Measurements from ENCODE around the gene WRNIP1.

Gene WRNIP1

DNA sequence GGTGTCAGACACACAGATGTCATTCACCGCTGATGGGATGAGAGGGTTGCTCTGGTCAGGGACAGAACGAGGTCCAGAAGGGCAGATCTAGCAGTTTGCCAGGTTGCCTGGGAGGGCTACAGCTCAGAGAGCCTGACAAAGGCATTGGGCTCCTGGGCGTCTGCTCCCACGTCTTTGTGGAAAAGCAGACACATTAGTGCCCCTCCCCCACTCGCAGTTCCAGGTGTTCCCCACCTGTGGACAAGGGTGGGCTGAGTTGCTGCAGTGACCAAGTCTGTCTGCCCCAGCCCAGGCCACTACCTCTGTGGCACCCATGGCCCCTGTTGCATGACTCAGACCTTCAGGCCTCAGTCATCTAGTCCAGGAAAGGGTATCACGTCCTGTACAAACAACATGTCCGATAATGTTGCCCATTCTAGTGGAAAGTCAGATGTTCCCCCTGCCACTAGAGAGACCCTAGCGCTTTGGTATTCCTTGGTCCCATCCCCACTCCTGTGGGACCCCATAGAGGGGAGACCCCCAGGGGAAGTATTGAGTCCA is 37.4 kb downstream of the WRNIP1 start:
- TF ChIP-seq TAF1 (IDR thresholded peaks at IDR 0.05; ENCODE audit: borderline replicate concordance, insufficient read depth, low read length) (no peak), REST (IDR thresholded peaks at IDR 0.05; ENCODE audit: insufficient read depth in 1 of 2, low read depth in 2 of 2, low read length in 2 of 2) (no peak), FOXP2 (optimal IDR thresholded peaks at IDR 0.05; ENCODE audit: borderline replicate concordance, extremely low read depth, extremely low read length, insufficient read depth) (no peak), SIN3A (IDR thresholded peaks at IDR 0.05; ENCODE audit: borderline replicate concordance, insufficient read depth, low read length) (no peak), POLR2AphosphoS5 (IDR thresholded peaks at IDR 0.05; ENCODE audit: low read depth, low read length) (no peak)

DNA sequence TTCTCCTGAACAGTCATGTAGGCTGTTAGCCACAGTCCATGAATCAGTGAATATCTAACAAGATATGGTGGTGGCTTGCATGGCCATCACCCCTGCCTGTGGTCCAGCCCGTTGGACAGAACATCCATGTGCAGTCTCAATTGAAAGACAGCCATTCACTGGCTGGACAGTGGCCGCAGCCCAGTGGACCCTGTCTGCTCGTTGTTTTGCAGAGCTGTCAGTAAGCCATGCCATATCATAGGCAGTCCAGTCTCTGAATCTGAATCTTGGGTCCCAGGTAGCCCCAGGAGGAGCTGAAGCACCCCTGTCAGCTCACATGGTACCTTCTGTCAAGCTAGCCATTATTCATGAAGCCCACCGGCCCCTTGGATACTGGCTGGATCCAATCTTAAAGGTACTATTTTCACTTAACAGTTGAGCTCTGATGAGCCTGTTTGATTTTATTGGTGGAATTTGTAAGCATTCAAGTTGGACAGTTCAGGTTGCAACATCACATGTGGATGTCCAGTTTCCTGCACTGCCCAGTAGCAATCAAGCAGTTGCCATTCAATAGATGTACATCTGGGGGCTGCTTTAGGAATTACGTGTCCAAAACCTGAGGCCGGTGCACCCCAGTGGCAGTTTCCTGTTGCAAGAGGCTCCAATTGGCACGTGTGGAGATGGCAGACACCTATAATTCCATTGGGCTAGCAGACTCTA is 38.7 kb downstream of the WRNIP1 start:
- TF ChIP-seq FOXP2 (optimal IDR thresholded peaks at IDR 0.05; ENCODE audit: borderline replicate concordance, extremely low read depth, extremely low read length, insufficient read depth) (no peak), REST (IDR thresholded peaks at IDR 0.05; ENCODE audit: insufficient read depth in 1 of 2, low read depth in 2 of 2, low read length in 2 of 2) (no peak), SIN3A (IDR thresholded peaks at IDR 0.05; ENCODE audit: borderline replicate concordance, insufficient read depth, low read length) (no peak), POLR2AphosphoS5 (IDR thresholded peaks at IDR 0.05; ENCODE audit: low read depth, low read length) (no peak), TAF1 (IDR thresholded peaks at IDR 0.05; ENCODE audit: borderline replicate concordance, insufficient read depth, low read length) (no peak)

DNA sequence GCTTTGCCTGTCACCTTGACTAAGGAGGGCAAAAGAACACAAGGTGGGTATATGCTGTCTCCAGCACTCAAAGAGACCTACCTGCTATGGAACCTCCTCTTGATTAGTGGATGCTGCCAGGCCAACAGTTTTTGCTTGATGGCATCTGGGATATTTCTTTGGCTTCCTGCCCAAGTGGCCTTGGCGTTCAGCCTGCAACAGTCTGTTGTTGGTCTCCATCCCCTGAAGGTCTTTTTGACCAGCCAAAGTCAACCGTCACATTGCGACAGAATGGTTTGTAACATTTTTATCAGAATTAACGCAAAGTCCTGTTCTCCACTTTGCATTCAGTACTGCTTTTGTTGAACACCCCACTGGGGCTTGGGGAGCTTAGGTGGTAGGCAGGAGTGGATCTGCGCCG is 39.3 kb downstream of the WRNIP1 start:
- no peak for TF ChIP-seq TAF1 (IDR thresholded peaks at IDR 0.05; ENCODE audit: borderline replicate concordance, insufficient read depth, low read length)
- TF ChIP-seq POLR2AphosphoS5 (IDR thresholded peaks at IDR 0.05; ENCODE audit: low read depth, low read length), result no peak
- no peak for TF ChIP-seq REST (IDR thresholded peaks at IDR 0.05; ENCODE audit: insufficient read depth in 1 of 2, low read depth in 2 of 2, low read length in 2 of 2)
- TF ChIP-seq FOXP2 (optimal IDR thresholded peaks at IDR 0.05; ENCODE audit: borderline replicate concordance, extremely low read depth, extremely low read length, insufficient read depth), result no peak
- no peak for TF ChIP-seq SIN3A (IDR thresholded peaks at IDR 0.05; ENCODE audit: borderline replicate concordance, insufficient read depth, low read length)

GRCh38 chr6:2805031-2805430 is 39.8 kb downstream of the WRNIP1 start:
- TF ChIP-seq REST (IDR thresholded peaks at IDR 0.05; ENCODE audit: insufficient read depth in 1 of 2, low read depth in 2 of 2, low read length in 2 of 2) (no peak), SIN3A (IDR thresholded peaks at IDR 0.05; ENCODE audit: borderline replicate concordance, insufficient read depth, low read length) (no peak), FOXP2 (optimal IDR thresholded peaks at IDR 0.05; ENCODE audit: borderline replicate concordance, extremely low read depth, extremely low read length, insufficient read depth) (no peak), TAF1 (IDR thresholded peaks at IDR 0.05; ENCODE audit: borderline replicate concordance, insufficient read depth, low read length) (no peak), POLR2AphosphoS5 (IDR thresholded peaks at IDR 0.05; ENCODE audit: low read depth, low read length) (no peak)

Data from PFSK-1 (cell line).